Activated B cell treated with CpG ODN at 0.5 μM for 24 hours (primary cell): ENCODE results near the gene LHFPL2. TPM values are rescaled to one million over a fixed set of nuclear protein-coding genes. Genes with fewer than 3 reads are reported as not detected.
A peak's percentile ranks its signal among the peaks of the same experiment; 100 is the strongest.

Experiments
- ATAC-seq: fragments of 200-7000 bp; cut with Tn5 transposase; one replicate; pipeline ENCODE4 v1.10.0; 2021; ENCODE audit warnings: low read depth, mild to moderate bottlenecking, moderate library complexity
- CTCF ChIA-PET: fragments of 350-600 bp; sonication (Branson Sonifier 250); formaldehyde crosslinking; loops from one replicate; lab custom pipeline; 2021; ENCODE audit warnings: antibody characterized with exemption; lab: Charles Lee
- POLR2A ChIA-PET: fragments of 350-600 bp; sonication (Branson Sonifier 250); formaldehyde crosslinking; loops from one replicate; lab custom pipeline; 2021; ENCODE audit warnings: antibody characterized with exemption; lab: Charles Lee
- DNase-seq: peaks from one replicate; pipeline ENCODE4 v3.0.0; 2022
- H3K27ac Mint-ChIP-seq: one replicate; pipeline ENCODE4 v1.8.0; 2020; ENCODE audit warnings: mixed read lengths
- H3K27me3 Mint-ChIP-seq: one replicate; pipeline ENCODE4 v1.8.0; 2021; ENCODE audit warnings: mixed read lengths
- H3K36me3 Mint-ChIP-seq: one replicate; pipeline ENCODE4 v1.8.0; 2021; ENCODE audit warnings: low read depth, mixed read lengths
- H3K4me1 Mint-ChIP-seq: one replicate; pipeline ENCODE4 v1.8.0; 2021; ENCODE audit warnings: mixed read lengths
- H3K4me3 Mint-ChIP-seq: one replicate; pipeline ENCODE4 v1.8.0; 2020; ENCODE audit warnings: mild to moderate bottlenecking, mixed read lengths
- H3K9me3 Mint-ChIP-seq: one replicate; pipeline ENCODE4 v1.8.0; 2020; ENCODE audit warnings: mixed read lengths
- CTCF ChIP-seq: fragments of 200-600 bp; IDR thresholded peaks from one replicate; pipeline ENCODE4 v1.8.0; 2022; ENCODE audit warnings: antibody characterized with exemption, mild to moderate bottlenecking
- intact Hi-C: fragments of 100-400 bp; cut with micrococcal nuclease; formaldehyde crosslinking; loops from one replicate; pipeline ENCODE4 v1.15.1; 2024
- total RNA-seq: library from RNA; stranded (reverse); gene quantifications from 2 replicates; pipeline ENCODE4 v1.2.3, GENCODE V29; 2022

Gene LHFPL2
- total RNA-seq, 1 donor from 2014 or later = 12.0 TPM

GRCh38 chr5:78642701-78643100, 5.9 kb downstream of the LHFPL2 start:
- Mint-ChIP-seq H3K36me3 (peaks cover 5% of the 10 kb centered on the region), H3K4me3 (no peak overlapping the region), H3K4me1 (peaks cover 46% of the 10 kb centered on the region), H3K27me3 (no peaks in the 10 kb centered on the region), H3K9me3 (no peaks in the 10 kb centered on the region), H3K27ac (no peak overlapping the region)
- intact Hi-C loops = loop anchor here (10.0 kb wide), 1 partner anchor 872 kb away; the partner anchor contains the start of gene HOMER1
- DNase-seq (no peak), ATAC-seq (no peak)
- ChIA-PET CTCF (no interaction called here), POLR2A (interaction anchor here (1.1 kb wide), 1 partner anchor 19 kb away, joined by 4 read pairs; no protein-coding TSS in a partner anchor)
- no peak for TF ChIP-seq CTCF

GRCh38 chr5:78640662-78641474, 7.7 kb downstream of the LHFPL2 start:
- Mint-ChIP-seq H3K4me1 (peaks cover 30% of the 10 kb centered on the region), H3K9me3 (no peaks in the 10 kb centered on the region), H3K36me3 (peaks cover 9% of the 10 kb centered on the region), H3K4me3 (no peak overlapping the region), H3K27ac (peak overlapping the region; percentile 21), H3K27me3 (no peaks in the 10 kb centered on the region)
- DNase-seq = no peak
- ChIA-PET CTCF (no interaction called here), POLR2A (no interaction called here)
- TF ChIP-seq CTCF = no peak
- intact Hi-C loops = loop anchor here (10.0 kb wide), 1 partner anchor 874 kb away; the partner anchor contains the start of gene HOMER1
- ATAC-seq = peak; percentile 47

- intact Hi-C loops = loop anchor here (10.0 kb wide), 1 partner anchor 875 kb away; the partner anchor contains the start of gene HOMER1
- ChIA-PET CTCF (no interaction called here), POLR2A (interaction anchor here (0.6 kb wide), 1 partner anchor 32 kb away, joined by 7 read pairs; no protein-coding TSS in a partner anchor)
- Mint-ChIP-seq H3K27me3 (no peaks in the 10 kb centered on the region), H3K4me3 (no peak overlapping the region), H3K27ac (no peak overlapping the region), H3K4me1 (peaks cover 32% of the 10 kb centered on the region), H3K36me3 (peaks cover 10% of the 10 kb centered on the region), H3K9me3 (no peaks in the 10 kb centered on the region)
- DNase-seq = no peak
- no peak for TF ChIP-seq CTCF
- ATAC-seq = no peak
Observed at GRCh38 chr5:78639791-78640190, 8.8 kb downstream of the LHFPL2 start.

- Mint-ChIP-seq H3K36me3 (peaks cover 5% of the 10 kb centered on the region), H3K9me3 (no peaks in the 10 kb centered on the region), H3K4me3 (no peak overlapping the region), H3K4me1 (peaks cover 35% of the 10 kb centered on the region), H3K27ac (no peak overlapping the region), H3K27me3 (no peaks in the 10 kb centered on the region)
- POLR2A ChIA-PET = no interaction called here
- ATAC-seq = no peak
- intact Hi-C loops = no loop called here
- DNase-seq = no peak
- TF ChIP-seq CTCF = no peak
- CTCF ChIA-PET = no interaction called here
Observed at GRCh38 chr5:78638973-78639669, 9.5 kb downstream of the LHFPL2 start.

- Mint-ChIP-seq H3K4me3 (no peak overlapping the region), H3K9me3 (no peaks in the 10 kb centered on the region), H3K27ac (no peak overlapping the region), H3K4me1 (peaks cover 41% of the 10 kb centered on the region), H3K27me3 (no peaks in the 10 kb centered on the region), H3K36me3 (peaks cover 5% of the 10 kb centered on the region)
- ATAC-seq (no peak), DNase-seq (no peak)
- POLR2A ChIA-PET = no interaction called here
- intact Hi-C loops = no loop called here
- CTCF ChIA-PET = no interaction called here
- no peak for TF ChIP-seq CTCF
Observed at GRCh38 chr5:78638423-78638822, 10.1 kb downstream of the LHFPL2 start.
